ENCODE measurements around the gene SIRPB1.

Gene SIRPB1

GRCh38 chr20:1637226-1637625, 17.4 kb upstream of the SIRPB1 start:
- no peaks in the 10 kb centered on the region for H3K27me3 ChIP-seq (replicated peaks; ENCODE audit: insufficient read depth, low read length)
- H3F3A ChIP-seq (ENCODE audit: insufficient read depth, low read length), result no peaks in the 10 kb centered on the region
- no peaks in the 10 kb centered on the region for H3K36me3 ChIP-seq (replicated peaks; ENCODE audit: insufficient read depth, low read length)
- no peak overlapping the region for H3K4me2 ChIP-seq (ENCODE audit: low read depth, low read length)
- H2AFZ ChIP-seq (ENCODE audit: low read length), result no peak overlapping the region
- DNase-seq, result no peak
- no peak overlapping the region for H3K27ac ChIP-seq (ENCODE audit: low read length)
- H4K20me1 ChIP-seq (ENCODE audit: insufficient read depth, low read length), result no peaks in the 10 kb centered on the region
- H3K4me1 ChIP-seq (ENCODE audit: low read length), result no peaks in the 10 kb centered on the region
- H3K79me2 ChIP-seq (ENCODE audit: low read length), result no peaks in the 10 kb centered on the region
- H3K4me3 ChIP-seq (ENCODE audit: low read length), result no peak overlapping the region
- H3K9me3 ChIP-seq (replicated peaks; ENCODE audit: insufficient read depth, low read length), result no peaks in the 10 kb centered on the region
- no peak overlapping the region for H3K9ac ChIP-seq (ENCODE audit: low read length)
- no peak for TF ChIP-seq EZH2 (optimal IDR thresholded peaks at IDR 0.05; ENCODE audit: low read depth, low read length)
- no peak for TF ChIP-seq EZH2phosphoT487 (IDR thresholded peaks at IDR 0.05; ENCODE audit: low read length)
- TF ChIP-seq, protein P1, sequence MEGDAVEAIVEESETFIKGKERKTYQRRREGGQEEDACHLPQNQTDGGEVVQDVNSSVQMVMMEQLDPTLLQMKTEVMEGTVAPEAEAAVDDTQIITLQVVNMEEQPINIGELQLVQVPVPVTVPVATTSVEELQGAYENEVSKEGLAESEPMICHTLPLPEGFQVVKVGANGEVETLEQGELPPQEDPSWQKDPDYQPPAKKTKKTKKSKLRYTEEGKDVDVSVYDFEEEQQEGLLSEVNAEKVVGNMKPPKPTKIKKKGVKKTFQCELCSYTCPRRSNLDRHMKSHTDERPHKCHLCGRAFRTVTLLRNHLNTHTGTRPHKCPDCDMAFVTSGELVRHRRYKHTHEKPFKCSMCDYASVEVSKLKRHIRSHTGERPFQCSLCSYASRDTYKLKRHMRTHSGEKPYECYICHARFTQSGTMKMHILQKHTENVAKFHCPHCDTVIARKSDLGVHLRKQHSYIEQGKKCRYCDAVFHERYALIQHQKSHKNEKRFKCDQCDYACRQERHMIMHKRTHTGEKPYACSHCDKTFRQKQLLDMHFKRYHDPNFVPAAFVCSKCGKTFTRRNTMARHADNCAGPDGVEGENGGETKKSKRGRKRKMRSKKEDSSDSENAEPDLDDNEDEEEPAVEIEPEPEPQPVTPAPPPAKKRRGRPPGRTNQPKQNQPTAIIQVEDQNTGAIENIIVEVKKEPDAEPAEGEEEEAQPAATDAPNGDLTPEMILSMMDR (IDR thresholded peaks at IDR 0.05; ENCODE audit: low read length), result no peak
- H3K9me2 ChIP-seq (replicated peaks; ENCODE audit: insufficient read depth, low read length), result no peaks in the 10 kb centered on the region

- H2AFZ ChIP-seq (ENCODE audit: low read length), result no peak overlapping the region
- no peak overlapping the region for H3K9ac ChIP-seq (ENCODE audit: low read length)
- no peak overlapping the region for H3K4me3 ChIP-seq (ENCODE audit: low read length)
- no peaks in the 10 kb centered on the region for H3K27me3 ChIP-seq (replicated peaks; ENCODE audit: insufficient read depth, low read length)
- no peak for DNase-seq
- no peaks in the 10 kb centered on the region for H3K79me2 ChIP-seq (ENCODE audit: low read length)
- no peaks in the 10 kb centered on the region for H3F3A ChIP-seq (ENCODE audit: insufficient read depth, low read length)
- TF ChIP-seq EZH2phosphoT487 (IDR thresholded peaks at IDR 0.05; ENCODE audit: low read length) (no peak), EZH2 (optimal IDR thresholded peaks at IDR 0.05; ENCODE audit: low read depth, low read length) (no peak)
- TF ChIP-seq, protein P1 (IDR thresholded peaks at IDR 0.05; ENCODE audit: low read length), result no peak
- no peak overlapping the region for H3K27ac ChIP-seq (ENCODE audit: low read length)
- H3K4me2 ChIP-seq (ENCODE audit: low read depth, low read length), result no peak overlapping the region
- no peaks in the 10 kb centered on the region for H3K4me1 ChIP-seq (ENCODE audit: low read length)
- no peaks in the 10 kb centered on the region for H3K9me3 ChIP-seq (replicated peaks; ENCODE audit: insufficient read depth, low read length)
- no peaks in the 10 kb centered on the region for H3K36me3 ChIP-seq (replicated peaks; ENCODE audit: insufficient read depth, low read length)
- H4K20me1 ChIP-seq (ENCODE audit: insufficient read depth, low read length), result no peaks in the 10 kb centered on the region
- no peaks in the 10 kb centered on the region for H3K9me2 ChIP-seq (replicated peaks; ENCODE audit: insufficient read depth, low read length)
These were observed 16.8 kb upstream of the SIRPB1 start for GRCh38 chr20:1636621-1637020.

GRCh38 chr20:1635291-1635979, 15.6 kb upstream of the SIRPB1 start:
- Histone ChIP-seq H3K27me3 (replicated peaks; ENCODE audit: insufficient read depth, low read length) (no peaks in the 10 kb centered on the region), H3K27ac (ENCODE audit: low read length) (no peak overlapping the region), H3K9me3 (replicated peaks; ENCODE audit: insufficient read depth, low read length) (no peaks in the 10 kb centered on the region), H3K36me3 (replicated peaks; ENCODE audit: insufficient read depth, low read length) (no peaks in the 10 kb centered on the region), H3K4me1 (ENCODE audit: low read length) (no peaks in the 10 kb centered on the region), H3K9me2 (replicated peaks; ENCODE audit: insufficient read depth, low read length) (no peaks in the 10 kb centered on the region), H3K79me2 (ENCODE audit: low read length) (no peaks in the 10 kb centered on the region), H4K20me1 (ENCODE audit: insufficient read depth, low read length) (no peaks in the 10 kb centered on the region), H3K9ac (ENCODE audit: low read length) (no peak overlapping the region), H3K4me3 (ENCODE audit: low read length) (no peak overlapping the region), H2AFZ (ENCODE audit: low read length) (no peak overlapping the region), H3K4me2 (ENCODE audit: low read depth, low read length) (no peak overlapping the region), H3F3A (ENCODE audit: insufficient read depth, low read length) (no peaks in the 10 kb centered on the region)
- TF ChIP-seq, protein P1 (IDR thresholded peaks at IDR 0.05; ENCODE audit: low read length), result no peak
- no peak for TF ChIP-seq EZH2 (optimal IDR thresholded peaks at IDR 0.05; ENCODE audit: low read depth, low read length)
- no peak for TF ChIP-seq EZH2phosphoT487 (IDR thresholded peaks at IDR 0.05; ENCODE audit: low read length)
- no peak for DNase-seq

Measured in MM.1S (cell line).